HepG2 (cell line): ENCODE results near the gene NDUFB4. TPM values are rescaled to one million over a fixed set of nuclear protein-coding genes. Genes with fewer than 3 reads are reported as not detected.

Experiments
- ASH2L ChIP-seq: fragments of 300-600, 200-600 bp; sonication (generic); IDR thresholded peaks from 2 replicates; pipeline ENCODE4 v1.7.0; 2017; ENCODE audit warnings: low read depth, mild to moderate bottlenecking, moderate library complexity, mixed read lengths, low read length; ENCODE audit not compliant: insufficient read length
- BCL3 ChIP-seq: sonication (generic); formaldehyde crosslinking; IDR thresholded peaks from 2 replicates; pipeline ENCODE4 v1.5.1; 2020; ENCODE audit warnings: mild to moderate bottlenecking, missing genetic modification reagents, moderate library complexity
- CREM ChIP-seq, 2 experiments: sonication (generic) in 1 of 2; formaldehyde crosslinking in 1 of 2; IDR thresholded peaks; 2 replicates each; pipeline versions ENCODE4 v1.4.0 to v1.6.1; 2016 to 2020; ENCODE audit warnings: antibody characterized with exemption in 1 of 2, mild to moderate bottlenecking in 1 of 2, missing genetic modification reagents in 1 of 2
- DMAP1 ChIP-seq: IDR thresholded peaks from 2 replicates; pipeline ENCODE4 v1.6.1; 2016
- ELF1 ChIP-seq: sonication (generic); formaldehyde crosslinking; IDR thresholded peaks from 2 replicates; pipeline ENCODE4 v1.4.0; 2020; ENCODE audit warnings: missing genetic modification reagents
- HNRNPK ChIP-seq: fragments of 200-400 bp; formaldehyde crosslinking; IDR thresholded peaks from 2 replicates; pipeline ENCODE4 v1.6.1; 2018; ENCODE audit warnings: low read length, low read depth, moderate library complexity, mild to moderate bottlenecking; ENCODE audit not compliant: poor library complexity, severe bottlenecking
- HNRNPL ChIP-seq: fragments of 200-400 bp; formaldehyde crosslinking; IDR thresholded peaks from 2 replicates; pipeline ENCODE4 v1.6.1; 2017; ENCODE audit warnings: mild to moderate bottlenecking, low read depth, low read length
- POLR2AphosphoS5 ChIP-seq: IDR thresholded peaks from 2 replicates; pipeline ENCODE4 v1.6.1; 2012; ENCODE audit warnings: low read depth, low read length
- RBM39 ChIP-seq: fragments of 200-400 bp; formaldehyde crosslinking; IDR thresholded peaks from one replicate; pipeline ENCODE4 v1.6.1; 2018; ENCODE audit warnings: antibody characterized with exemption, mild to moderate bottlenecking, low read depth, low read length; ENCODE audit not compliant: poor library complexity, severe bottlenecking
- SALL1 ChIP-seq: sonication (generic); formaldehyde crosslinking; IDR thresholded peaks from 2 replicates; pipeline ENCODE4 v1.8.0; 2022; ENCODE audit warnings: mild to moderate bottlenecking, missing genetic modification reagents
- SMYD3 ChIP-seq: sonication (generic); formaldehyde crosslinking; IDR thresholded peaks from 2 replicates; pipeline ENCODE4 v1.8.1; 2023; ENCODE audit warnings: mild to moderate bottlenecking, missing genetic modification reagents
- YEATS4 ChIP-seq: sonication (generic); formaldehyde crosslinking; IDR thresholded peaks from 2 replicates; pipeline ENCODE4 v1.4.0; 2020; ENCODE audit warnings: missing genetic modification reagents, borderline replicate concordance
- ZFX ChIP-seq: sonication (generic); formaldehyde crosslinking; IDR thresholded peaks from 2 replicates; pipeline ENCODE4 v1.4.0; 2020; ENCODE audit warnings: mild to moderate bottlenecking, low read depth, missing genetic modification reagents, moderate library complexity
- ZNF275 ChIP-seq: sonication (generic); formaldehyde crosslinking; IDR thresholded peaks from 2 replicates; pipeline ENCODE4 v1.8.0; 2022; ENCODE audit warnings: missing genetic modification reagents, mild to moderate bottlenecking, inconsistent platforms, borderline replicate concordance
- ZNF292 ChIP-seq: sonication (generic); formaldehyde crosslinking; IDR thresholded peaks from 2 replicates; pipeline ENCODE4 v1.8.1; 2022; ENCODE audit warnings: mild to moderate bottlenecking, low read depth, missing genetic modification reagents, borderline replicate concordance
- ZNF501 ChIP-seq: sonication (generic); formaldehyde crosslinking; IDR thresholded peaks from 2 replicates; pipeline ENCODE4 v1.5.1; 2020; ENCODE audit warnings: mild to moderate bottlenecking, moderate library complexity, missing genetic modification reagents
- ZNF670 ChIP-seq: sonication (generic); formaldehyde crosslinking; IDR thresholded peaks from 2 replicates; pipeline ENCODE4 v1.8.0; 2022; ENCODE audit warnings: mild to moderate bottlenecking, missing genetic modification reagents, borderline replicate concordance
- ZNF687 ChIP-seq: sonication (generic); formaldehyde crosslinking; IDR thresholded peaks from 2 replicates; pipeline ENCODE4 v1.5.1; 2020; ENCODE audit warnings: mild to moderate bottlenecking, missing genetic modification reagents, moderate library complexity
- ZNF773 ChIP-seq: sonication (generic); formaldehyde crosslinking; IDR thresholded peaks from 2 replicates; pipeline ENCODE4 v1.4.0; 2020; ENCODE audit warnings: missing genetic modification reagents, borderline replicate concordance
- ZNF776 ChIP-seq: sonication (generic); formaldehyde crosslinking; IDR thresholded peaks from 2 replicates; pipeline ENCODE4 v1.4.0; 2020; ENCODE audit warnings: mild to moderate bottlenecking, missing genetic modification reagents
- ZNF839 ChIP-seq: sonication (generic); formaldehyde crosslinking; IDR thresholded peaks from 2 replicates; pipeline ENCODE4 v1.4.0; 2020; ENCODE audit warnings: missing genetic modification reagents, mild to moderate bottlenecking, borderline replicate concordance
- ZSCAN29 ChIP-seq: sonication (generic); formaldehyde crosslinking; conservative IDR thresholded peaks from 2 replicates; pipeline ENCODE4 v1.4.0; 2020; ENCODE audit warnings: mild to moderate bottlenecking, missing genetic modification reagents
- polyA plus RNA-seq, 8 experiments: library from polyadenylated mRNA; depleted of rRNA in 3 of 8; stranded (reverse) in 7 of 8; unstranded in 1 of 8; fragments of >200 nt; fragmentation: Illumina TruSeq in 4 of 8; extraction: Trizol in 4 of 8; gene quantifications; 2 replicates each; pipeline versions ENCODE4 v1.2.1 to v1.2.3, GENCODE V29; 2011 to 2016; ENCODE audit warnings: low read depth in 4 of 8, missing spikeins in 1 of 8, mixed read lengths in 1 of 8; ENCODE audit not compliant: insufficient read depth in 1 of 8
- total RNA-seq, 5 experiments: library from RNA; depleted of rRNA; stranded (reverse); fragments of >200 nt; fragmentation: Illumina TruSeq; extraction: Trizol; gene quantifications; 2 replicates each; pipeline ENCODE4 v1.2.3, GENCODE V29; 2016; ENCODE audit warnings: low read depth in 1 of 5

NDUFB4 gene
- total and polyA plus RNA-seq, 2 of the 13 experiments (the other 11 are each of a cell fraction or from before 2014, with no cell fraction given) = 115 to 116 TPM

- TF ChIP-seq HNRNPK (no peak), ELF1 (CRISPR knock-in tag) (peak; percentile 56; the same call in 1 of the 2 replicates), DMAP1 (peak; percentile 31; the same call in 1 of the 2 replicates), ZNF839 (CRISPR knock-in tag) (no peak), ZNF275 (CRISPR knock-in tag) (peak; percentile 48; the same call in 1 of the 2 replicates), ZNF292 (CRISPR knock-in tag) (0 out of 2 replicates have a peak, but pooled peaks have one; percentile 29), BCL3 (CRISPR knock-in tag) (peak; percentile 93), ASH2L (peak; percentile 71), YEATS4 (peak; percentile 70), POLR2AphosphoS5 (peak; percentile 86), ZSCAN29 (CRISPR knock-in tag) (0 out of 2 replicates have a peak, but pooled peaks have one; percentile 51), SMYD3 (peak; percentile 71; the same call in 1 of the 2 replicates), ZNF501 (peak; percentile 80), ZNF776 (no peak), ZNF687 (CRISPR knock-in tag) (peak; percentile 95), ZNF670 (CRISPR knock-in tag) (peak; percentile 36; the same call in 1 of the 2 replicates), SALL1 (CRISPR knock-in tag) (peak; percentile 81), ZNF773 (CRISPR knock-in tag) (peak; percentile 44; the same call in 1 of the 2 replicates), RBM39 (peak; percentile 37), ZFX (peak; percentile 98), CREM (IDR thresholded peaks at IDR 0.05) (0 out of 2 replicates have a peak, but pooled peaks have one; percentile 7), CREM (CRISPR knock-in tag; IDR thresholded peaks at IDR 0.05) (no peak), HNRNPL (0 out of 2 replicates have a peak, but pooled peaks have one; percentile 56)
These were observed at the start of gene NDUFB4 (continued) for GRCh38 chr3:120596116-120596852.
